ENCODE measurements around the gene SOCS1.

- TF ChIP-seq, protein P1, sequence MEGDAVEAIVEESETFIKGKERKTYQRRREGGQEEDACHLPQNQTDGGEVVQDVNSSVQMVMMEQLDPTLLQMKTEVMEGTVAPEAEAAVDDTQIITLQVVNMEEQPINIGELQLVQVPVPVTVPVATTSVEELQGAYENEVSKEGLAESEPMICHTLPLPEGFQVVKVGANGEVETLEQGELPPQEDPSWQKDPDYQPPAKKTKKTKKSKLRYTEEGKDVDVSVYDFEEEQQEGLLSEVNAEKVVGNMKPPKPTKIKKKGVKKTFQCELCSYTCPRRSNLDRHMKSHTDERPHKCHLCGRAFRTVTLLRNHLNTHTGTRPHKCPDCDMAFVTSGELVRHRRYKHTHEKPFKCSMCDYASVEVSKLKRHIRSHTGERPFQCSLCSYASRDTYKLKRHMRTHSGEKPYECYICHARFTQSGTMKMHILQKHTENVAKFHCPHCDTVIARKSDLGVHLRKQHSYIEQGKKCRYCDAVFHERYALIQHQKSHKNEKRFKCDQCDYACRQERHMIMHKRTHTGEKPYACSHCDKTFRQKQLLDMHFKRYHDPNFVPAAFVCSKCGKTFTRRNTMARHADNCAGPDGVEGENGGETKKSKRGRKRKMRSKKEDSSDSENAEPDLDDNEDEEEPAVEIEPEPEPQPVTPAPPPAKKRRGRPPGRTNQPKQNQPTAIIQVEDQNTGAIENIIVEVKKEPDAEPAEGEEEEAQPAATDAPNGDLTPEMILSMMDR (IDR thresholded peaks at IDR 0.05): no peak
- TF ChIP-seq POLR2A (IDR thresholded peaks at IDR 0.05): no peak
Observed at GRCh38 chr16:11263737-11264136, 7.7 kb upstream of the SOCS1 start.
